HepG2 (cell line): ENCODE data around the gene BRCA2. TPM values are rescaled to one million over a fixed set of nuclear protein-coding genes. Genes with fewer than 3 reads are reported as not detected.

Experiments
- ATAC-seq: fragments of 200-7000 bp; cut with Tn5 transposase; 3 replicates; pipeline ENCODE4 v1.9.1; 2020; ENCODE audit warnings: mild to moderate bottlenecking, moderate library complexity
- BruUV-seq: library from RNA; stranded (reverse); fragments of 400-500 nt; replicated peaks from 2 replicates; lab custom pipeline; 2021; lab: Mats Ljungman, UMichigan
- CTCF ChIA-PET: fragments of 300-600 bp; formaldehyde crosslinking; extraction: SDS; loops from one replicate; lab custom pipeline; 2021; ENCODE audit warnings: low total read pairs, inconsistent platforms, low intra/inter-chr PET ratio; lab: Yijun Ruan, JAX
- POLR2A ChIA-PET: fragments of 350-600 bp; sonication (Branson Sonifier 250); formaldehyde crosslinking; loops from one replicate; lab custom pipeline; 2020; ENCODE audit warnings: antibody characterized with exemption, inconsistent platforms; lab: Yijun Ruan, JAX
- DNase-seq: peaks from one replicate; pipeline ENCODE4 v3.0.0-alpha.2; 2015; ENCODE audit warnings: low spot score
- FAIRE-seq: peaks from 3 replicates; lab custom pipeline; 2011; peaks lifted over from hg19 to GRCh38; lab: Jason Lieb, UNC
- H2AFZ ChIP-seq: one replicate; pipeline ENCODE4 v1.6.1; 2011; ENCODE audit warnings: low read length, inconsistent platforms
- H3K27ac ChIP-seq: fragments of 300-600 bp; 3 replicates; pipeline ENCODE4 v1.8.0; 2011; ENCODE audit warnings: mixed run types, mild to moderate bottlenecking, mixed read lengths, low read length, inconsistent platforms; ENCODE audit not compliant: insufficient read depth; ENCODE audit errors: extremely low read length
- H3K27me3 ChIP-seq, 2 experiments: fragments of 200-600 bp in 1 of 2; 2 replicates in 1 of 2; 3 replicates in 1 of 2; pipeline versions ENCODE4 v1.6.0 to v1.8.0; 2011; ENCODE audit warnings: low read length in 2 of 2, mild to moderate bottlenecking in 2 of 2, moderate library complexity in 2 of 2, inconsistent platforms in 1 of 2; ENCODE audit not compliant: insufficient read depth in 2 of 2, control insufficient read depth in 1 of 2
- H3K36me3 ChIP-seq, 2 experiments: fragments of 200-600 bp in 1 of 2; replicated peaks in 1 of 2; 2 replicates in 1 of 2; 3 replicates in 1 of 2; pipeline versions ENCODE4 v1.5.1 to v1.8.0; 2011; ENCODE audit warnings: low read length in 2 of 2, inconsistent platforms in 1 of 2; ENCODE audit not compliant: insufficient read depth in 2 of 2, control insufficient read depth in 1 of 2
- H3K4me1 ChIP-seq: 2 replicates; pipeline ENCODE4 v1.5.1; 2012; ENCODE audit warnings: low read length, inconsistent platforms; ENCODE audit not compliant: insufficient read depth
- H3K4me2 ChIP-seq: 2 replicates; pipeline ENCODE4 v1.6.0; 2011; ENCODE audit warnings: low read depth, low read length, inconsistent platforms
- H3K4me3 ChIP-seq, 3 experiments: fragments of 200-600 bp in 1 of 3; sonication (generic), shearing (Covaris generic) in 1 of 3; replicated peaks in 1 of 3; 2 replicates each; pipeline ENCODE4 v1.5.1; 2011 to 2016; ENCODE audit warnings: low read length in 3 of 3, inconsistent platforms in 2 of 3, low read depth in 2 of 3, mild to moderate bottlenecking in 2 of 3, control low read depth in 1 of 3, mixed read lengths in 1 of 3; ENCODE audit not compliant: insufficient read depth in 1 of 3
- H3K79me2 ChIP-seq: one replicate; pipeline ENCODE4 v1.6.1; 2011; ENCODE audit warnings: low read length, inconsistent platforms; ENCODE audit not compliant: insufficient read depth
- H3K9ac ChIP-seq: 2 replicates; pipeline ENCODE4 v1.6.0; 2011; ENCODE audit warnings: mild to moderate bottlenecking, low read depth, low read length, inconsistent platforms; ENCODE audit not compliant: insufficient read depth
- H3K9me3 ChIP-seq: 2 replicates; pipeline ENCODE4 v1.5.1; 2012; ENCODE audit warnings: mild to moderate bottlenecking, low read length
- H4K20me1 ChIP-seq: 2 replicates; pipeline ENCODE4 v1.6.0; 2011; ENCODE audit warnings: inconsistent platforms, mild to moderate bottlenecking, low read length, moderate library complexity; ENCODE audit not compliant: insufficient read depth
- ARID5B ChIP-seq: IDR thresholded peaks from 2 replicates; pipeline ENCODE4 v1.4.0; 2020; ENCODE audit warnings: mild to moderate bottlenecking, missing genetic modification reagents
- HCFC1 ChIP-seq: fragments of 150-350 bp; IDR thresholded peaks from 2 replicates; pipeline ENCODE4 v1.6.1; 2014; ENCODE audit warnings: low read depth, low read length
- HNRNPK ChIP-seq: fragments of 200-400 bp; formaldehyde crosslinking; IDR thresholded peaks from 2 replicates; pipeline ENCODE4 v1.6.1; 2018; ENCODE audit warnings: low read length, low read depth, moderate library complexity, mild to moderate bottlenecking; ENCODE audit not compliant: poor library complexity, severe bottlenecking
- KDM1A ChIP-seq: IDR thresholded peaks from 2 replicates; pipeline ENCODE4 v1.6.1; 2016; ENCODE audit warnings: missing compliant biosample characterization
- MEIS2 ChIP-seq: sonication (generic); formaldehyde crosslinking; IDR thresholded peaks from 2 replicates; pipeline ENCODE4 v1.9.0; 2021; ENCODE audit warnings: mild to moderate bottlenecking, missing genetic modification reagents
- SNAI1 ChIP-seq: sonication (generic); formaldehyde crosslinking; IDR thresholded peaks from 2 replicates; pipeline ENCODE4 v1.5.0; 2020; ENCODE audit warnings: mild to moderate bottlenecking, missing genetic modification reagents, borderline replicate concordance
- ZNF276 ChIP-seq: sonication (generic); formaldehyde crosslinking; IDR thresholded peaks from 2 replicates; pipeline ENCODE4 v1.4.0; 2020; ENCODE audit warnings: mild to moderate bottlenecking, low read depth, missing genetic modification reagents
- ZNF562 ChIP-seq: sonication (generic); formaldehyde crosslinking; IDR thresholded peaks from 2 replicates; pipeline ENCODE4 v1.8.0; 2022; ENCODE audit warnings: missing genetic modification reagents, borderline replicate concordance
- WGBS: methylation state at CpG from one replicate; pipeline ENCODE4 v1.1.6; 2017; ENCODE audit warnings: low lambda C conversion rate; 5-methylcytosine and 5-hydroxymethylcytosine counted together
- in situ Hi-C: cut with HindIII; loops from 2 replicates; pipeline ENCODE4 v1.10.0; 2017; ENCODE audit warnings: low pct_unique_long_range_greater_than_20kb; ENCODE audit not compliant: extremely low pct_ligation_motif_present
- intact Hi-C: fragments of 100-400 bp; cut with micrococcal nuclease; formaldehyde crosslinking; loops from one replicate; pipeline ENCODE4 v1.10.0; 2022; ENCODE audit not compliant: unreplicated experiment
- polyA plus RNA-seq, 8 experiments: library from polyadenylated mRNA; depleted of rRNA in 3 of 8; stranded (reverse) in 7 of 8; unstranded in 1 of 8; fragments of >200 nt; fragmentation: Illumina TruSeq in 4 of 8; extraction: Trizol in 4 of 8; gene quantifications; 2 replicates each; pipeline versions ENCODE4 v1.2.1 to v1.2.3, GENCODE V29; 2011 to 2016; ENCODE audit warnings: low read depth in 4 of 8, missing spikeins in 1 of 8, mixed read lengths in 1 of 8; ENCODE audit not compliant: insufficient read depth in 1 of 8
- total RNA-seq, 5 experiments: library from RNA; depleted of rRNA; stranded (reverse); fragments of >200 nt; fragmentation: Illumina TruSeq; extraction: Trizol; gene quantifications; 2 replicates each; pipeline ENCODE4 v1.2.3, GENCODE V29; 2016; ENCODE audit warnings: low read depth in 1 of 5
- TF ChIP-seq, protein P1 (sequence below), 2 experiments: sonication (generic) in 1 of 2; formaldehyde crosslinking in 1 of 2; IDR thresholded peaks; 2 replicates each; pipeline versions ENCODE4 v1.5.1 to v1.6.1; 2011 to 2020; ENCODE audit warnings: borderline replicate concordance in 1 of 2, low read depth in 1 of 2, low read length in 1 of 2, mild to moderate bottlenecking in 1 of 2, missing genetic modification reagents in 1 of 2, moderate library complexity in 1 of 2

BRCA2 gene
- total and polyA plus RNA-seq, 2 of the 13 experiments (the other 11 are each of a cell fraction or from before 2014, with no cell fraction given): 3.1 to 24.6 TPM

GRCh38 chr13:32438871-32439270 is 123.6 kb downstream of the BRCA2 start:
- no peak overlapping the region for H2AFZ ChIP-seq
- H4K20me1 ChIP-seq: no peaks in the 10 kb centered on the region
- no peak for ATAC-seq
- ChIA-PET CTCF (no interaction called here), POLR2A (interaction anchor here (2.4 kb wide), 1 partner anchor 10 kb away, joined by 11 read pairs; the partner anchor contains the start of gene N4BP2L1)
- in situ Hi-C loops: loop anchor here (25.0 kb wide), 1 partner anchor 402 kb away; the partner anchor contains the start of gene FRY
- FAIRE-seq: no peak
- H3K9ac ChIP-seq: no peak overlapping the region
- no peak for DNase-seq
- no peak for TF ChIP-seq ZNF276
- TF ChIP-seq HNRNPK: no peak
- no TSS peak for BruUV-seq
- WGBS: 73% methylated on average over 4 of the region's 4 CpGs
- H3K9me3 ChIP-seq: no peaks in the 10 kb centered on the region
- H3K4me1 ChIP-seq: peaks cover 27% of the 10 kb centered on the region
- H3K4me2 ChIP-seq: no peak overlapping the region
- intact Hi-C loops: no loop called here
- no peak overlapping the region for H3K27ac ChIP-seq
- no peaks in the 10 kb centered on the region for H3K27me3 ChIP-seq
- H3K36me3 ChIP-seq: no peaks in the 10 kb centered on the region; a peak in 1 of 5 replicates
- H3K79me2 ChIP-seq: no peaks in the 10 kb centered on the region
- no peak overlapping the region for H3K4me3 ChIP-seq

DNA sequence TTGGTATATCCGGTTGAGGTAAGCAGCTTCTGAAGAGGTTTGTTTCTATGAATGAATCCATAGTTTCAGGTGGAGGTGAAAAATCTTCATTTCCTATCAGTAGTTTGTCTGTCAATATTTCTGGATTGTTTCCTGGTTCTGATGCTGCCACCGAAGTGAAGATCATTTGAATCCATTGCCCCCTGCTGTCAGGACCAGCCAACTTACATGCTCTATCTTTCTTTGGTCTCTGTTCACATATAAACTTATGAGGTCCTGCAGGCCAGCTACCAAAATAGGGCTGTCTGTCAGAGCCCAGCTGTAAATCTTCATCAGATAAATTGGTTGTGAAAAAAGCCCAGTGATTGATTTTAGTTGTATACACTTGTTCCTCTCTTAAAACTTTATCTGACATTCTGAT is 127.8 kb downstream of the BRCA2 start:
- ATAC-seq: peak; percentile 71
- 0 out of 2 replicates have a peak, but pooled peaks have one; percentile 30 for TF ChIP-seq ARID5B (CRISPR knock-in tag)
- no peak for TF ChIP-seq MEIS2 (CRISPR knock-in tag)
- TF ChIP-seq ZNF562 (CRISPR knock-in tag): no peak
- TF ChIP-seq, protein P1, sequence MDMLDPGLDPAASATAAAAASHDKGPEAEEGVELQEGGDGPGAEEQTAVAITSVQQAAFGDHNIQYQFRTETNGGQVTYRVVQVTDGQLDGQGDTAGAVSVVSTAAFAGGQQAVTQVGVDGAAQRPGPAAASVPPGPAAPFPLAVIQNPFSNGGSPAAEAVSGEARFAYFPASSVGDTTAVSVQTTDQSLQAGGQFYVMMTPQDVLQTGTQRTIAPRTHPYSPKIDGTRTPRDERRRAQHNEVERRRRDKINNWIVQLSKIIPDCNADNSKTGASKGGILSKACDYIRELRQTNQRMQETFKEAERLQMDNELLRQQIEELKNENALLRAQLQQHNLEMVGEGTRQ (IDR thresholded peaks at IDR 0.05; ENCODE audit: low read depth, low read length): no peak
- TF ChIP-seq, protein P1 (CRISPR knock-in tag; IDR thresholded peaks at IDR 0.05; ENCODE audit: borderline replicate concordance): no peak
- no peak for TF ChIP-seq SNAI1 (CRISPR knock-in tag)
- TF ChIP-seq KDM1A (CRISPR knock-in tag): no peak
- TF ChIP-seq HCFC1: no peak

More for the DNA sequence above, 127.8 kb downstream of the BRCA2 start:
- CTCF ChIA-PET: interaction anchor here (1.3 kb wide), 1 partner anchor 62 kb away, joined by 7 read pairs; no protein-coding TSS in a partner anchor
- H3K9ac ChIP-seq: no peak overlapping the region
- H3K36me3 ChIP-seq: no peaks in the 10 kb centered on the region
- H3K27ac ChIP-seq: no peak overlapping the region
- no TSS peak for BruUV-seq
- no peaks in the 10 kb centered on the region for H3K79me2 ChIP-seq
- H2AFZ ChIP-seq: no peak overlapping the region
- intact Hi-C loops: loop anchor here (1.0 to 10.0 kb wide), 3 partner anchors 14 to 528 kb away; partner anchors contain the start of gene N4BP2L1
- no peaks in the 10 kb centered on the region for H3K9me3 ChIP-seq
- in situ Hi-C loops: loop anchor here (25.0 kb wide), 1 partner anchor 406 kb away; the partner anchor contains the start of gene FRY
- H3K4me2 ChIP-seq: no peak overlapping the region
- H3K27me3 ChIP-seq: no peaks in the 10 kb centered on the region
- POLR2A ChIA-PET: no interaction called here
- no peak overlapping the region for H3K4me3 ChIP-seq
- peaks cover 56% of the 10 kb centered on the region for H3K4me1 ChIP-seq
- peak; percentile 64 for FAIRE-seq
- H4K20me1 ChIP-seq: no peaks in the 10 kb centered on the region
- 9% methylated on average over 2 of the region's 2 CpGs for WGBS
- peak; percentile 69 for DNase-seq
